ENCODE results near the gene NOP53.

The NOP53 gene

GRCh38 chr19:47806435-47806834, 61.1 kb downstream of the NOP53 start:
- Histone ChIP-seq H3K36me3 (ENCODE audit: control insufficient read depth, insufficient read depth, low read length) (no peaks in the 10 kb centered on the region), H3K9ac (ENCODE audit: low read length) (no peak overlapping the region), H3K4me1 (ENCODE audit: control insufficient read depth, insufficient read depth, low read length) (no peaks in the 10 kb centered on the region), H3K9me3 (ENCODE audit: control insufficient read depth, low read length) (no peaks in the 10 kb centered on the region), H3K4me3 (ENCODE audit: low read length) (no peak overlapping the region), H3K27me3 (ENCODE audit: control insufficient read depth, insufficient read depth, low read length) (no peaks in the 10 kb centered on the region)

Data from mucosa of stomach (tissue), 1 donor.